NCI-H1417 (cell line): ENCODE measurements around the gene CRYBG2.
"Not testable (repeated sequence)": the region's sequence is repeated elsewhere in the genome, so short reads cannot be mapped to it uniquely, and the experiment has no call there.

Source experiments
- DNase-seq, 3 experiments: peaks; one replicate each; lab custom pipeline; 2025; lab: John Stamatoyannopoulos, UW

Gene CRYBG2

GRCh38 chr1:26295194-26296138, 58.5 kb downstream of the CRYBG2 start:
- no peak for DNase-seq

GRCh38 chr1:26293911-26294463, 59.9 kb downstream of the CRYBG2 start:
- no peak for DNase-seq

- DNase-seq = not testable (repeated sequence)
These were observed 61.2 kb downstream of the CRYBG2 start for GRCh38 chr1:26292735-26293134.

- no peak for DNase-seq
These were observed 62.0 kb downstream of the CRYBG2 start for GRCh38 chr1:26291939-26292338.

GRCh38 chr1:26291433-26291832, 62.5 kb downstream of the CRYBG2 start:
- no peak for DNase-seq

- no peak for DNase-seq
These were observed 63.1 kb downstream of the CRYBG2 start for GRCh38 chr1:26290882-26291261.

GRCh38 chr1:26290122-26290881, 63.6 kb downstream of the CRYBG2 start:
- no peak for DNase-seq

GRCh38 chr1:26289158-26290059, 64.5 kb downstream of the CRYBG2 start:
- no peak for DNase-seq

- DNase-seq = no peak
These were observed 65.5 kb downstream of the CRYBG2 start for GRCh38 chr1:26288311-26288941.

GRCh38 chr1:26287811-26288210, 66.1 kb downstream of the CRYBG2 start:
- DNase-seq = no peak

GRCh38 chr1:26287033-26287711, 66.8 kb downstream of the CRYBG2 start:
- DNase-seq = no peak

GRCh38 chr1:26286064-26286416, 67.9 kb downstream of the CRYBG2 start:
- DNase-seq = peak in 1 of 3 experiments; percentile 16

GRCh38 chr1:26285366-26286063, 68.4 kb downstream of the CRYBG2 start:
- no peak for DNase-seq

GRCh38 chr1:26284597-26285347, 69.2 kb downstream of the CRYBG2 start:
- DNase-seq = peak; percentile 12 to 26 (median 16)

GRCh38 chr1:26283871-26284596, 69.9 kb downstream of the CRYBG2 start:
- no peak for DNase-seq

GRCh38 chr1:26283279-26283853, 70.6 kb downstream of the CRYBG2 start:
- no peak for DNase-seq

GRCh38 chr1:26282401-26282918, 71.5 kb downstream of the CRYBG2 start:
- no peak for DNase-seq

GRCh38 chr1:26281971-26282370, 72.0 kb downstream of the CRYBG2 start:
- peak in 2 of 3 experiments; percentile 8 to 12 for DNase-seq
